Measurements from ENCODE around the gene PDCD4.
"Not testable (repeated sequence)": the region's sequence is repeated elsewhere in the genome, so short reads cannot be mapped to it uniquely, and the experiment has no call there.

PDCD4 gene

GRCh38 chr10:110861930-110862649, 9.6 kb upstream of the PDCD4 start:
- no peak for DNase-seq (ENCODE audit: low read depth, low spot score)
- H3K27ac ChIP-seq (ENCODE audit: low read length), result no peak overlapping the region
- H3K36me3 ChIP-seq (ENCODE audit: control insufficient read depth, insufficient read depth, low read length), result no peaks in the 10 kb centered on the region
- WGBS (ENCODE audit: insufficient coverage, insufficient read length), result no CpG with 5 or more reads among the region's 6 CpGs
- no peaks in the 10 kb centered on the region for H3K27me3 ChIP-seq (ENCODE audit: control insufficient read depth, insufficient read depth, low read length)
- no peak overlapping the region for H3K4me3 ChIP-seq (ENCODE audit: low read length)
- no peaks in the 10 kb centered on the region for H3K4me1 ChIP-seq (ENCODE audit: control insufficient read depth, insufficient read depth, low read length)
- no peaks in the 10 kb centered on the region for H3K9me3 ChIP-seq (ENCODE audit: control insufficient read depth, insufficient read depth, low read length)

GRCh38 chr10:110862961-110863360, 8.8 kb upstream of the PDCD4 start:
- Histone ChIP-seq H3K4me3 (ENCODE audit: low read length) (no peak overlapping the region), H3K36me3 (ENCODE audit: control insufficient read depth, insufficient read depth, low read length) (no peaks in the 10 kb centered on the region), H3K4me1 (ENCODE audit: control insufficient read depth, insufficient read depth, low read length) (no peaks in the 10 kb centered on the region), H3K9me3 (ENCODE audit: control insufficient read depth, insufficient read depth, low read length) (no peaks in the 10 kb centered on the region), H3K27ac (ENCODE audit: low read length) (no peak overlapping the region), H3K27me3 (ENCODE audit: control insufficient read depth, insufficient read depth, low read length) (no peaks in the 10 kb centered on the region)
- DNase-seq (ENCODE audit: low read depth, low spot score), result no peak
- no CpG with 5 or more reads among the region's 6 CpGs for WGBS (ENCODE audit: insufficient coverage, insufficient read length)

- no peak for DNase-seq (ENCODE audit: low read depth, low spot score)
- H3K4me1 ChIP-seq (ENCODE audit: control insufficient read depth, insufficient read depth, low read length), result no peaks in the 10 kb centered on the region
Measured at GRCh38 chr10:110863361-110863760, 8.4 kb upstream of the PDCD4 start.

GRCh38 chr10:110863956-110864355, 7.8 kb upstream of the PDCD4 start:
- no peaks in the 10 kb centered on the region for H3K36me3 ChIP-seq (ENCODE audit: control insufficient read depth, insufficient read depth, low read length)
- no peaks in the 10 kb centered on the region for H3K27me3 ChIP-seq (ENCODE audit: control insufficient read depth, insufficient read depth, low read length)
- no peak overlapping the region for H3K27ac ChIP-seq (ENCODE audit: low read length)
- no peaks in the 10 kb centered on the region for H3K9me3 ChIP-seq (ENCODE audit: control insufficient read depth, insufficient read depth, low read length)
- no peak for DNase-seq (ENCODE audit: low read depth, low spot score)
- no peak overlapping the region for H3K4me3 ChIP-seq (ENCODE audit: low read length)
- WGBS (ENCODE audit: insufficient coverage, insufficient read length), result no CpG with 5 or more reads among the region's 2 CpGs
- H3K4me1 ChIP-seq (ENCODE audit: control insufficient read depth, insufficient read depth, low read length), result no peaks in the 10 kb centered on the region

More at GRCh38 chr10:110863361-110863760, 8.4 kb upstream of the PDCD4 start:
- no peaks in the 10 kb centered on the region for H3K9me3 ChIP-seq (ENCODE audit: control insufficient read depth, insufficient read depth, low read length)
- H3K36me3 ChIP-seq (ENCODE audit: control insufficient read depth, insufficient read depth, low read length), result no peaks in the 10 kb centered on the region
- no peaks in the 10 kb centered on the region for H3K27me3 ChIP-seq (ENCODE audit: control insufficient read depth, insufficient read depth, low read length)
- H3K27ac ChIP-seq (ENCODE audit: low read length), result no peak overlapping the region
- H3K4me3 ChIP-seq (ENCODE audit: low read length), result no peak overlapping the region

GRCh38 chr10:110864662-110865140, 7.0 kb upstream of the PDCD4 start:
- no peaks in the 10 kb centered on the region for H3K9me3 ChIP-seq (ENCODE audit: control insufficient read depth, insufficient read depth, low read length)
- no peak for DNase-seq (ENCODE audit: low read depth, low spot score)
- WGBS (ENCODE audit: insufficient coverage, insufficient read length), result no CpG with 5 or more reads among the region's 6 CpGs
- no peak overlapping the region for H3K4me3 ChIP-seq (ENCODE audit: low read length)
- H3K27ac ChIP-seq (ENCODE audit: low read length), result no peak overlapping the region
- H3K4me1 ChIP-seq (ENCODE audit: control insufficient read depth, insufficient read depth, low read length), result no peaks in the 10 kb centered on the region
- no peaks in the 10 kb centered on the region for H3K36me3 ChIP-seq (ENCODE audit: control insufficient read depth, insufficient read depth, low read length)
- H3K27me3 ChIP-seq (ENCODE audit: control insufficient read depth, insufficient read depth, low read length), result no peaks in the 10 kb centered on the region

GRCh38 chr10:110865186-110865808, 6.4 kb upstream of the PDCD4 start:
- Histone ChIP-seq H3K4me3 (ENCODE audit: low read length) (no peak overlapping the region), H3K36me3 (ENCODE audit: control insufficient read depth, insufficient read depth, low read length) (no peaks in the 10 kb centered on the region), H3K27me3 (ENCODE audit: control insufficient read depth, insufficient read depth, low read length) (no peaks in the 10 kb centered on the region), H3K9me3 (ENCODE audit: control insufficient read depth, insufficient read depth, low read length) (no peaks in the 10 kb centered on the region), H3K27ac (ENCODE audit: low read length) (no peak overlapping the region), H3K4me1 (ENCODE audit: control insufficient read depth, insufficient read depth, low read length) (no peaks in the 10 kb centered on the region)
- no peak for DNase-seq (ENCODE audit: low read depth, low spot score)
- WGBS (ENCODE audit: insufficient coverage, insufficient read length), result no CpG with 5 or more reads among the region's 6 CpGs

GRCh38 chr10:110865809-110866482, 5.8 kb upstream of the PDCD4 start:
- no peak overlapping the region for H3K4me3 ChIP-seq (ENCODE audit: low read length)
- DNase-seq (ENCODE audit: low read depth, low spot score), result no peak
- H3K4me1 ChIP-seq (ENCODE audit: control insufficient read depth, insufficient read depth, low read length), result peaks cover 4% of the 10 kb centered on the region; the same call in 1 of the 2 replicates
- H3K9me3 ChIP-seq (ENCODE audit: control insufficient read depth, insufficient read depth, low read length), result no peaks in the 10 kb centered on the region
- WGBS (ENCODE audit: insufficient coverage, insufficient read length), result 100% methylated on average over 2 of the region's 4 CpGs
- no peaks in the 10 kb centered on the region for H3K27me3 ChIP-seq (ENCODE audit: control insufficient read depth, insufficient read depth, low read length)
- no peaks in the 10 kb centered on the region for H3K36me3 ChIP-seq (ENCODE audit: control insufficient read depth, insufficient read depth, low read length)
- no peak overlapping the region for H3K27ac ChIP-seq (ENCODE audit: low read length)

- H3K9me3 ChIP-seq (ENCODE audit: control insufficient read depth, insufficient read depth, low read length); DNase-seq (ENCODE audit: low read depth, low spot score); H3K36me3 ChIP-seq (ENCODE audit: control insufficient read depth, insufficient read depth, low read length); H3K27ac ChIP-seq (ENCODE audit: low read length); H3K4me3 ChIP-seq (ENCODE audit: low read length); H3K27me3 ChIP-seq (ENCODE audit: control insufficient read depth, insufficient read depth, low read length); H3K4me1 ChIP-seq (ENCODE audit: control insufficient read depth, insufficient read depth, low read length): not testable (repeated sequence)
- WGBS (ENCODE audit: insufficient coverage, insufficient read length), result no CpG with 5 or more reads among the region's 8 CpGs
Measured at GRCh38 chr10:110867011-110867806, 4.5 kb upstream of the PDCD4 start.

GRCh38 chr10:110867807-110868465, 3.8 kb upstream of the PDCD4 start:
- H3K36me3 ChIP-seq (ENCODE audit: control insufficient read depth, insufficient read depth, low read length), result no peaks in the 10 kb centered on the region
- H3K27me3 ChIP-seq (ENCODE audit: control insufficient read depth, insufficient read depth, low read length), result no peaks in the 10 kb centered on the region
- no peak overlapping the region for H3K4me3 ChIP-seq (ENCODE audit: low read length)
- no peak overlapping the region for H3K27ac ChIP-seq (ENCODE audit: low read length)
- no CpG with 5 or more reads among the region's 4 CpGs for WGBS (ENCODE audit: insufficient coverage, insufficient read length)
- no peaks in the 10 kb centered on the region for H3K9me3 ChIP-seq (ENCODE audit: control insufficient read depth, insufficient read depth, low read length)
- peaks cover 5% of the 10 kb centered on the region; the same call in 1 of the 2 replicates for H3K4me1 ChIP-seq (ENCODE audit: control insufficient read depth, insufficient read depth, low read length)
- DNase-seq (ENCODE audit: low read depth, low spot score), result no peak

- Histone ChIP-seq H3K27me3 (ENCODE audit: control insufficient read depth, insufficient read depth, low read length) (no peaks in the 10 kb centered on the region), H3K4me3 (ENCODE audit: low read length) (no peak overlapping the region), H3K36me3 (ENCODE audit: control insufficient read depth, insufficient read depth, low read length) (no peaks in the 10 kb centered on the region), H3K4me1 (ENCODE audit: control insufficient read depth, insufficient read depth, low read length) (peaks cover 5% of the 10 kb centered on the region; the same call in 1 of the 2 replicates), H3K27ac (ENCODE audit: low read length) (no peak overlapping the region), H3K9me3 (ENCODE audit: control insufficient read depth, insufficient read depth, low read length) (no peaks in the 10 kb centered on the region)
- no peak for DNase-seq (ENCODE audit: low read depth, low spot score)
- no CpG with 5 or more reads among the region's 6 CpGs for WGBS (ENCODE audit: insufficient coverage, insufficient read length)
Measured at GRCh38 chr10:110868981-110869380, 2.7 kb upstream of the PDCD4 start.
